Measurements from ENCODE around the gene DEPDC5. TPM values are rescaled to one million over a fixed set of nuclear protein-coding genes. Genes with fewer than 3 reads are reported as not detected.
A peak's percentile ranks its signal among the peaks of the same experiment; 100 is the strongest.
"Not testable (repeated sequence)": the region's sequence is repeated elsewhere in the genome, so short reads cannot be mapped to it uniquely, and the experiment has no call there.

The DEPDC5 gene
- total RNA-seq, 1 donor from 2014 or later: 28.7 TPM

GRCh38 chr22:31773416-31773815 is 19.6 kb downstream of the DEPDC5 start:
- peaks cover 0 to 43% of the 10 kb centered on the region in 2 donors for H3K36me3 ChIP-seq
- H3K27me3 ChIP-seq: no peaks in the 10 kb centered on the region
- no peak overlapping the region for H3K4me3 ChIP-seq
- intact Hi-C loops (cut with DNase I): no loop called here
- H3K4me1 ChIP-seq: no peaks in the 10 kb centered on the region
- no peak for DNase-seq (ENCODE audit: extremely low spot score in 2 of 2)
- H3K27ac ChIP-seq: no peak overlapping the region
- TF ChIP-seq POLR2A (IDR thresholded peaks at IDR 0.05) (no peak), POLR2AphosphoS5 (IDR thresholded peaks at IDR 0.05; ENCODE audit: insufficient read depth in 1 of 2, low read depth in 1 of 2) (no peak), CTCF (IDR thresholded peaks at IDR 0.05) (no peak)
- no peaks in the 10 kb centered on the region for H3K9me3 ChIP-seq

- intact Hi-C loops (cut with DNase I): no loop called here
- no peak for DNase-seq (ENCODE audit: extremely low spot score in 2 of 2)
- no peaks in the 10 kb centered on the region for H3K27me3 ChIP-seq
- no peak overlapping the region for H3K27ac ChIP-seq
- no peaks in the 10 kb centered on the region for H3K9me3 ChIP-seq
- H3K36me3 ChIP-seq: peaks cover 0 to 42% of the 10 kb centered on the region in 2 donors
- no peak overlapping the region for H3K4me3 ChIP-seq
- no peaks in the 10 kb centered on the region for H3K4me1 ChIP-seq
- TF ChIP-seq POLR2AphosphoS5 (IDR thresholded peaks at IDR 0.05; ENCODE audit: insufficient read depth in 1 of 2, low read depth in 1 of 2): peak in 1 of 2 donors; percentile 32
- TF ChIP-seq CTCF (IDR thresholded peaks at IDR 0.05): no peak
- no peak for TF ChIP-seq POLR2A (IDR thresholded peaks at IDR 0.05)
Observed at GRCh38 chr22:31776231-31776630, 22.4 kb downstream of the DEPDC5 start.

- peaks cover 0 to 13% of the 10 kb centered on the region in 2 donors for H3K36me3 ChIP-seq
Observed at GRCh38 chr22:31789803-31790202, 36.0 kb downstream of the DEPDC5 start.

GRCh38 chr22:31790240-31790639 is 36.4 kb downstream of the DEPDC5 start:
- DNase-seq (ENCODE audit: extremely low spot score in 2 of 2): no peak
- Histone ChIP-seq H3K9me3 (no peaks in the 10 kb centered on the region), H3K27ac (no peak overlapping the region), H3K4me1 (no peaks in the 10 kb centered on the region), H3K27me3 (no peaks in the 10 kb centered on the region), H3K4me3 (no peak overlapping the region), H3K36me3 (peaks cover 0 to 13% of the 10 kb centered on the region in 2 donors)
- TF ChIP-seq POLR2AphosphoS5 (IDR thresholded peaks at IDR 0.05; ENCODE audit: insufficient read depth in 1 of 2, low read depth in 1 of 2): no peak
- TF ChIP-seq CTCF (IDR thresholded peaks at IDR 0.05): no peak
- no peak for TF ChIP-seq POLR2A (IDR thresholded peaks at IDR 0.05)
- intact Hi-C loops (cut with DNase I): no loop called here

More at GRCh38 chr22:31789803-31790202, 36.0 kb downstream of the DEPDC5 start:
- intact Hi-C loops (cut with DNase I): no loop called here
- Histone ChIP-seq H3K27me3 (no peaks in the 10 kb centered on the region), H3K27ac (no peak overlapping the region), H3K4me3 (no peak overlapping the region), H3K4me1 (no peaks in the 10 kb centered on the region), H3K9me3 (no peaks in the 10 kb centered on the region)
- TF ChIP-seq CTCF (IDR thresholded peaks at IDR 0.05) (no peak), POLR2AphosphoS5 (IDR thresholded peaks at IDR 0.05; ENCODE audit: insufficient read depth in 1 of 2, low read depth in 1 of 2) (no peak), POLR2A (IDR thresholded peaks at IDR 0.05) (no peak)
- no peak for DNase-seq (ENCODE audit: extremely low spot score in 2 of 2)

GRCh38 chr22:31799358-31799757 is 45.5 kb downstream of the DEPDC5 start:
- H3K4me3 ChIP-seq; DNase-seq (ENCODE audit: extremely low spot score in 2 of 2); intact Hi-C loops (cut with DNase I); H3K4me1 ChIP-seq; H3K9me3 ChIP-seq; H3K27me3 ChIP-seq; H3K27ac ChIP-seq: not testable (repeated sequence)
- peaks cover 0 to 54% of the 10 kb centered on the region in 2 donors for H3K36me3 ChIP-seq

Data from vagina (tissue), 2 donors.